Measurements from ENCODE around the gene KIF19.

- no peak for TF ChIP-seq CTCF (IDR thresholded peaks at IDR 0.05; ENCODE audit: low read depth, low read length)
- TF ChIP-seq POLR2A (IDR thresholded peaks at IDR 0.05; ENCODE audit: extremely low read depth, insufficient read length): no peak
Measured at GRCh38 chr17:74282587-74283370, 43.2 kb upstream of the KIF19 start.
